Caki2 (cell line): Measurements from ENCODE around the gene LRRC1. TPM values are rescaled to one million over a fixed set of nuclear protein-coding genes. Genes with fewer than 3 reads are reported as not detected.

Experiments used
- DNase-seq: peaks from one replicate; pipeline ENCODE4 v3.0.0-alpha.2; 2015; ENCODE audit warnings: low read depth
- in situ Hi-C: cut with HindIII; loops from 2 replicates; pipeline ENCODE4 v1.10.0; 2016; ENCODE audit warnings: low sequenced_read_pairs, low pct_unique_long_range_greater_than_20kb, mixed read lengths
- total RNA-seq: library from RNA; depleted of rRNA; stranded (reverse); fragments of >200 nt; shearing (Covaris generic); gene quantifications from 2 replicates; pipeline ENCODE4 v1.2.3, GENCODE V29; 2014; ENCODE audit warnings: low replicate concordance; rRNA removed

The LRRC1 gene
- total RNA-seq, 1 experiment from 2014 or later = 10.3 TPM

GRCh38 chr6:53959717-53960116 is 164.9 kb downstream of the LRRC1 start:
- DNase-seq = no peak
- in situ Hi-C loops = no loop called here

- in situ Hi-C loops = no loop called here
- no peak for DNase-seq
Measured at GRCh38 chr6:53960311-53960710, 165.5 kb downstream of the LRRC1 start.

- peak; percentile 31 for DNase-seq
- in situ Hi-C loops = no loop called here
Measured at GRCh38 chr6:53961679-53962370, 167.0 kb downstream of the LRRC1 start.

GRCh38 chr6:53962646-53963045 is 167.8 kb downstream of the LRRC1 start:
- in situ Hi-C loops = no loop called here
- no peak for DNase-seq

- no peak for DNase-seq
- in situ Hi-C loops = no loop called here
Measured at GRCh38 chr6:53967415-53967814, 172.6 kb downstream of the LRRC1 start.

Other genes with a start within 250 kb of the LRRC1 start
- gene GCLC, start 249.9 kb upstream of the LRRC1 start, total RNA-seq = 79.2 and 103 TPM in 2 replicates
- gene KLHL31, start 129.2 kb upstream of the LRRC1 start, total RNA-seq = not detected in 2 replicates